ENCODE results near the gene IFNGR2.
"Not testable (repeated sequence)": the region's sequence is repeated elsewhere in the genome, so short reads cannot be mapped to it uniquely, and the experiment has no call there.

The IFNGR2 gene, protein sequence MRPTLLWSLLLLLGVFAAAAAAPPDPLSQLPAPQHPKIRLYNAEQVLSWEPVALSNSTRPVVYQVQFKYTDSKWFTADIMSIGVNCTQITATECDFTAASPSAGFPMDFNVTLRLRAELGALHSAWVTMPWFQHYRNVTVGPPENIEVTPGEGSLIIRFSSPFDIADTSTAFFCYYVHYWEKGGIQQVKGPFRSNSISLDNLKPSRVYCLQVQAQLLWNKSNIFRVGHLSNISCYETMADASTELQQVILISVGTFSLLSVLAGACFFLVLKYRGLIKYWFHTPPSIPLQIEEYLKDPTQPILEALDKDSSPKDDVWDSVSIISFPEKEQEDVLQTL

DNA sequence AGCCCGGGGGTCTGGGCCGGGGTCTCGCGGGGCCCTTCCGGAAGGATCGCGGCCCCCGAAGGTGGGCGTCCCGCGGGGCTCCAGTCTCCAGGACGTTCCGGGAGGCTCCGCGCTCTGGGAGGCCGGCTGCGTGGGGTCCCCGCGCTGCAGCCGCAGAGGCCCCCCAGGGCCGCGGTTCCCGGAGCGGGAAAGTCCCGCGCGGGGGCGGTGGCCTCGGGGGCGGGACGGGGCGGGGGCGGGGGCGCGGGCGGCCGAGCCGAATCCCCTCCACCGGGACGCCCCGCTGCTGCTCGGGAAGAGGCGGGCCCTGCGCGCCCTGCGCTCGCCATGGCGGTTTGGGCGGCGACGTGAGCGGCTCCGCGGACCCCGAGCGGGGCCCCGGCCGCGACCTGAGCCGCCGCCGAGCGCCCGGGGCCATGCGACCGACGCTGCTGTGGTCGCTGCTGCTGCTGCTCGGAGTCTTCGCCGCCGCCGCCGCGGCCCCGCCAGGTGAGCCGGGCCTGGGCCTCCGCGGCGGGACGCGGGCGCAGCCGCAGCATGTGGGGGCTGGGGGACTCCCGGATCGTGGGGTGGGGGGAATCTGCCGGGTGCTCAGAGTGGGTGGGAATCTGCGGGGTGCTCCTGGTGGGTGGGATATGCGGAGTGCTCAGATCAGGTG is at the start of gene IFNGR2:
Gene IFNGR2 (plus strand): TSS at position 286 of the 658 bp plus-strand sequence. CDS start 131 bp downstream, at position 417.
- peak; percentile 65 for DNase-seq

DNA sequence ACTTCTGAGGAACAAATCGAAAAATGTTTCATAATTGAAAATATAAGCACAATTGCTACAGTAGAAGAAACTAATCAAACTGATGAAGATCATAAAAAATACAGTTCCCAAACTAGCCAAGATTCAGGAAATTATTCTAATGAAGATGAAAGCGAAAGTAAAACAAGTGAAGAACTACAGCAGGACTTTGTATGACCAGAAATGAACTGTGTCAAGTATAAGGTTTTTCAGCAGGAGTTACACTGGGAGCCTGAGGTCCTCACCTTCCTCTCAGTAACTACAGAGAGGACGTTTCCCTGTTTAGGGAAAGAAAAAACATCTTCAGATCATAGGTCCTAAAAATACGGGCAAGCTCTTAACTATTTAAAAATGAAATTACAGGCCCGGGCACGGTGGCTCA is 47.9 kb upstream of the IFNGR2 start:
- no peak for DNase-seq

DNA sequence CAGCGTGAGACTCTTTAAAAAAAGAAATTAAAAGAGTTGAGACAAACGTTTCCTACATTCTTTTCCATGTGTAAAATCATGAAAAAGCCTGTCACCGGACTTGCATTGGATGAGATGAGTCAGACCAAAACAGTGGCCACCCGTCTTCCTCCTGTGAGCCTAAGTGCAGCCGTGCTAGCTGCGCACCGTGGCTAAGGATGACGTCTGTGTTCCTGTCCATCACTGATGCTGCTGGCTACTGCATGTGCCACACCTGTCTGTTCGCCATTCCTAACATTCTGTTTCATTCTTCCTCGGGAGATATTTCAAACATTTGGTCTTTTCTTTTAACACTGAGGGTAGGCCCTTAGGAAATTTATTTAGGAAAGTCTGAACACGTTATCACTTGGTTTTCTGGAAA is 47.2 kb upstream of the IFNGR2 start:
- no peak for DNase-seq

DNA sequence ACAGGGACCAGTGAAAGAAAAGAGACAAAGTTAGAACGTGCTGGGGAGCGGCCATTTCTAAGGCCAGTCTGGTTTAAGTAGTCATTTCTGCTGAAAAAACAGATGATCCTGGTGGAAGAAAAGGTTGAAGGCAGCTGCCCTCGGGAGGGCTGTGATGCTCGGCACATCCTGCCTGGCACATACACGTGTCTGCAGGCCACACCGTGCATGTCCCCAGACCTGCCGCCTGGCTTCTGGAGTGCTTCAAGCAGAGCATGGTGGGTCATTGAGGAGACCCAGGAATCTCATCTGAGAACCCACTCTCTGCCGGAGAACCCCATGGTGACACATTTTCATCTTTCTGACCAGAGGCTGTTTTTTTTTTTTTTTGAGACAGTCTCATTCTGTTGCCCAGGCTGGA is 46.0 kb upstream of the IFNGR2 start:
- no peak for DNase-seq

DNA sequence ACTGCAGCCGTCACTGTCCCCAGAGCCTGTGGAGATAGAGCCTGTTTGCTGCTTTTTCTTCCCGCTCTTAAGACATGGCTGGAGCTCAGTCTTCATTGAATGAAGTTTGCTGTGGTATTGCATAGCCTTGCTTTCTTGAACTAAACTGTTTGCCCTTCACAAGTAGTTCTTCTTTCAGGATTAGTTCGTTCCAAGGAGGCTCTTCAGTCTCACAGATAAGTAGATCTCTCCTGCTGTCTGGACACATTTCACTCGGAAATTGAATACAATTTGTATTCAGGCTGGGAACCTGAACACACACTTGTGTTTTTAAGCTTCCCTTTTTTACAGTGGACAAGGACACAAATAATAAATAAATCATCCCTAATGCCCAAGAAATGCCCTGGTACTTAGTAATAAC is 43.8 kb upstream of the IFNGR2 start:
- DNase-seq, result no peak

DNA sequence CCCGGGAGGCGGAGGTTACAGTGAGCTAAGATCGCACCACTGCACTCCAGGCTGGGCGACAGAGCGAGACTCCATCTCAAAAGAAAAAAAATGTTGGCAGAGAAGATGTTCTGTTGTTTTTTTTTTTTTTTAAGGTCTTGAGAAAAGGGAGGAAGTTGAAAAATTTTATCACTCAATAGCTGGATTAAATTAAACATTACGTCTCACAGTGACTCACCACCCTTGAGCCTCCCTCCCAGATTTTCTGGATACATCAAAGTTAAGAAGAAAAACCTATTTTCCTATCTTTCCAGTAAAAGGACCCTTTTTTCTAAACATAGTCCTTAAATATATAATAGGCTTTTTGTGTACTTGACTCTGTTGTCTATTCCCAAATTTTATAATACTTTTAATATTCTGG is 42.9 kb upstream of the IFNGR2 start:
- DNase-seq, result no peak

DNA sequence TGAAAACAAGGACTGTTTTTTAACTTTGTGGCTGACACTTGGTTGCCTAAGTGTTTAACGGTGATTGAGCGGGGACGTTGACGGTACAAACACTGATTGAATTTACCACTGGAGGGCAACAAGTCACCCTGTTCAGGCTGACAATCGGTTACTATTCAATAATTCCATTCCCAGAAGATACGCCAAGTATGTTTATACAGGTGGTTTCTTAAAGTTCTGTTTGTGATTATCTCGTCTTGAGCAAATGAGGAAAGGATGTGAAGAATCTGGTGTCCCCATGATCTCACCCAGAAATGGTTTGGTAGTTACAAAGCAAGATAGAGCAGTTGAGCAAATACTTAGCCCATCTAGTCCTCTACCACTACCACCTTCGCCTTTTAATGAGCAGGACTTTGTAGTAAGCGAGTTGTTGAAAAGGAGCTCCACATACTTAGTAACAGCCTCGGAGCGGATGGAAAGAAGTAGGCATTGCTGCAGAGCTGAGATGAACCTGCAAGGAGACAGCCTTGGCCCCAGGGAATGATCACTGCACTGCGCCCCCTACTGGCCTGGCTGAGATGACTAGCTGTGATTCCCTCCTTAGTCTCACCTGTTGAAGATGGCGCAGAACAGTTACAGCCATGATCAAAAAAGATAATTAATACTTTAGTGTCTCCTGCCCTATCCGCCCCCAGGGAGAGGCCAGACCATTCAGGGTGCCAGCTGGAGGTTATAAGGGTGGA is 42.2 kb upstream of the IFNGR2 start:
- DNase-seq, result peak; percentile 97

DNA sequence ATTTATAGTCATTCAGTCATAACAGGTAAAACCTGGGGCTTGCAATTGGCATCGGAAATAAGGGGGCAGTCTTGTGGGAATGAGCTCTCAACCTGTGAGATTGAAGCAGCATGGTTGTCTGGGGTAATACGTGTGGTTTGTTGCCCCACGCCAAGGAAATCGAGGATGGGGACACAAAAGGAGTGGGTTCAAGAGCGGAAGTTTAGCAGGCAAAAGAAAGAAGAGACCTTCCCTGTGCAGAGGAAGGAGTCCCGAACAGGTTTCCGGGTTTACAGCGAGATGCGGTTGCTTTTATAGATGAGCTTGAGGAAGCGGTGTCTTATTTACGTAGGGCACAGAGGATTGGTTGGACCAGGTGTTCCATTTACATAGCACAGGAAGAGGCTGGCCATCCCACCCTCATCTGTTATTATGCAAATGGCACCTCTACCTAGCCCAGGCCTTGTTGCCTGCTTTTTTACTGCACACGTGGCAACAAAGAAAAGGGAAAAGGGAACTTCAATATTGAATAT is 41.1 kb upstream of the IFNGR2 start:
- peak; percentile 61 for DNase-seq

DNA sequence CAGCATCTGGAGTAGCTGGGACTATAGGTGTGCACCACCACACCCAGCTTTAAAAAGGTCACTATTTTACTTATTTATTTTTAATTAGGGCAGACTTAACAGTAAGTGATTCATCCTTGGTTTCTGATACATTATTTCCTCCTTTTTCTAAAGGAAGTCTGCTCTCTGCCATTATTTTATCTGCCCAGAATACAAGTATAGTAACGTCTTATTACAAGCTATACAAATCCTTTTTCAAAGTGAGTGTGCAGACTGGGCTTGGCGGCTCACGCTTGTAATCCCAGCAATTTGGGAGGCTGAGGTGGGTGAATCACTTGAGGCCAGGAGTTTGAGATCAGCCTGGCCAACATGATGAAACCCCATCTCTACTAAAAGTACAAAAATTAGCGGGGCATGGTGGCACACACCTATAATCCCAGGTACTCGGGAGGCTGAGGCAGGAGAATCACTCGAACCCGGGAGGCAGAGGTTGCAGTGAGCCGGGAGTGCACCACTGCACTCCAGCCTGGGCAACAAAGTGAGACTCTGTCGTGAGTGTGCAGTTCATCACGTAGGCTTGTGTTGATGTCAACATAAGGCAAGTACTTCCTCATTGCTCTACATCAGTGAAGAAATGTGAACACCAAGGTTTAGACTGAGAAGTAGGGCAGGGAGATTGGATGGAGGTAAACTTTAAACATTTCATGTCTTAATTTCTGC is 39.2 kb upstream of the IFNGR2 start:
- not testable (repeated sequence) for DNase-seq

DNA sequence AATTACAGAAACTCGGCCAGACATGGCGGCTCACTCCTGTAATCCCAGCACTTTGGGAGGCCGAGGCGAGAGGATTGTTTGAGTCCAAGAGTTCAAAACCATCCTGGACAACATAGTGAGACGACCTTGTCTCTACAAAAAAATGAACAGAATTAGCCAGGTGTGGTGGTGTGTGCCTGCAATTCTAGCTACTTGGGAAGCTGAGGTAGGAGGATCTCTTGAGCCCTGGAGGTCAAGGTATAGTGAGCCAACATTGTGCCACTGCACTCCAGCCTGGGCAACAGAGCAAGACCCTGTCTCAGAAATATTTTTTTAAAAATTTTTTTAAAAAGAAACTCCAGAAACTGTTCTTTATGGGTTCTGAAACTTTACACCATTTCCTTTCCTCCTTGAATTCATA is 38.4 kb upstream of the IFNGR2 start:
- DNase-seq, result no peak

DNA sequence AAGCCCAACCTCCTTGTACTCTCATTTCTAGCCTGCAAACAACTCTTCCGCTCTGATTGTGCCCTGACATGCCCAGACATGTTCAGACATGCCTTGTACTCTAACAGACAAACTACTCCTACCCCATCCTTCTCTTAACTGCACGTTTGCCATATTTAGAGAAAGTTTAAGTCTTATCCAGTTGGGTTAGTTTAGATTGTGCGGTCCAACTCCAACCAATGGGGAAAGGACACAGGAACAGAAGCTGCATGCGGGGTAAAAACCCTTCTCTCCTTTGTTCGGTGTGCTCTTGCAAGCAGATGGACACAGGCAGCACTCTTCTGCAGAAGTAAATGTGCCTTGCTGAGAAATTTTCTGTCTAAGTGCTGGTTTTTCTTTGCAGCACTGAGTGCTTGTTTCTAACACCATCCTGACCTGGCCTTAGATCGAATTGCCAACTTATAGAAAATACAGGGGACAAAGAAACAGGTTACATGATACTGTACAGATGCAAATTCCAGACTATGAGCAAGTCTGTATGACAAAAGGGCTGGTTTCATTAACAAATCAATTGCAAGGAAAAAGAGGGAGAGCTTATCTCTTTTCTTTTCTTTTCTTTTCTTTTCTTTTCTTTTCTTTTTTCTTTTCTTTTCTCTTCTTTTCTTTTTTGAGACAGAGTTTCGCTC is 35.8 kb upstream of the IFNGR2 start:
- DNase-seq, result no peak

DNA sequence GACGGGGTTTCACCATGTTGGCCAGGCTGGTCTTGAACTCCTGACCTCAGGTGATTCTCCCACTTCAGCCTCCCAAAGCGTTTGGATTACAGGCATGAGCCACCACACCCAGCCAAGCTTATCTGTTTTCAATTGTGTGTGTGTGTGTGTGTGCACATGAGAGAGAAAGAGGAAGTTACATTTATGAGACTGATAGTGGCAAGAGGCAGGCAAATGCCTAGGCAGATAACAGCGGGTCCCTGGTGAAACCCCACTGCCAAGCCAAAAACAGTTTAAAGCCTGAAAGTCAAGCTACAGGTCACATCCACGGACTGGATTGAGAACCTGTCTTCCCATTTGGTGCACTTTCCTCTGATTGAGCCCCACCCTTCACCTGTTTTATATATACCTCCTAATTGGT is 35.1 kb upstream of the IFNGR2 start:
- DNase-seq, result peak; percentile 10

DNA sequence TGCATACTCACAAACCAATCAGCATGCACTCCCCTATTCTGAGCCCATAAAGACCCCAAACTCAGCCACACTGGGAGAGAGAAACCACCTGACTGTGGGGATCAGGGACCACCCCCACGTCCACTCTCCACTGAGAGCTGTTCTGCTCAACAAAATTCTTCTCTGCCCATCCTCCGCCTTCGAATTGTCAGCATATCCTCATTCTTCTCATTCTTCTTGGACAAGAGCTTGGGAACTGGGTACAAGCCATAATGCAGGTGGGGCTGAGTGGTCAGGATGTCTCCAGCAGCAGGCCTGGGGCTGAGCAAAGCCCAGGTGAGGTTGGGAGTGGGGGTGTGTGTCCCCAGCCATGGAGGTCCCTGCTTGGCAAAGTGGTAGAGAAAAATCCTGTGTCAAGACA is 34.6 kb upstream of the IFNGR2 start:
- peak; percentile 26 for DNase-seq

DNA sequence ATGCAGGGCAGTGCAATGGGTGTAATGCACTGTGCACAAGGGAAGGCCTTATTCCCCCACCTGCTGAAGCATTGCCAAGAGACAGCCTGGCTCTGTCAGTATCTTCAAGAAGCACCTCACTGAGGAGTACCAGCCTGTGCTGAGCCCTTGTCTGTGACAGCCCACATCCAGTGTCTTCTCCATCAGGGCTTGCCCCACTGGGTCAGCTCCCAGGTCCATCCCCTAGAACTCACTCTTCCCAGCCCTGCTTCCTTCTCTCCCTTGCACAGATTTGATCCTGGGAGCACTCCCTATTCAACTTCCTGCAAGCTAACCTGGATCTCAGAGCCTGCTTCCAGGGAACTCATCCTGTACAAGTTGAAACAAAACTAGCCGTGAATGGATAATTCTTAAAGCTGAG is 33.6 kb upstream of the IFNGR2 start:
- DNase-seq, result peak; percentile 25

DNA sequence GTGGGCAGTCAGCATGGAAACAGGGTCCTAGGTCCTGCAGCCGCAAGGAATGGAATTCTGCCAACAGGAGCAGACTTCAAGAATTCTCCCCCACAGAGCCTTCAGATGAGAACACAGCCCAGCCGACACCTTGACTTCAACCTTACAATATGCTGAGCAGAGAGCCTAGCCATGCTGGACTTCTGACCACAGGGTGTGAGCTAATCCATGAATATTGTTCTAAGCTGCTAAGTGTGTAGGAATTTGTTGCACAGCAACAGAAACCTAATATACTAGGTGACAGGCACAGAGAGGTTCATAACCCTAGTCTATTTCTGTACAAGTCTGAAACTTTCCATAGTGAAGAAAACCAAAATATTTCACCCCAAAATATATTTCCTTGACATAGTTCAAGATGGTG is 32.9 kb upstream of the IFNGR2 start:
- DNase-seq, result peak; percentile 36

DNA sequence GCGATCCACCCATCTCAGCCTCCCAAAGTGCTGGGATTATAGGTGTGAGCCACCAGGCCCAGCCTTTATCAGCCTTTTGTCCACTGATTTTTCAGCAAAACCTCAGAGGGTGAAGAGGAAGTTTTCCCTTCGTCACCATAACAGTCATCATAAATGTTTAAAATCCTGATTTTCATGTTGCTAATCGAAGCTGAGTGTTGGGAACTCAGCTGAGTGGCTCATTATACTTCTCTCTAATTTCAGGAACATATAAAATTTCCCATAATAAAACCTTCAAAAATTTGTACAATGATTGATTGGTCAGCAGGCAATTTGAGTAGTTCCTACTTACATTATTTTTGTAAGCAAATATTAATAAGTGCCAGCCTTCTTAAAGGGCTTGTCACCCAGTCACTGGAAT is 31.8 kb upstream of the IFNGR2 start:
- DNase-seq, result no peak

DNA sequence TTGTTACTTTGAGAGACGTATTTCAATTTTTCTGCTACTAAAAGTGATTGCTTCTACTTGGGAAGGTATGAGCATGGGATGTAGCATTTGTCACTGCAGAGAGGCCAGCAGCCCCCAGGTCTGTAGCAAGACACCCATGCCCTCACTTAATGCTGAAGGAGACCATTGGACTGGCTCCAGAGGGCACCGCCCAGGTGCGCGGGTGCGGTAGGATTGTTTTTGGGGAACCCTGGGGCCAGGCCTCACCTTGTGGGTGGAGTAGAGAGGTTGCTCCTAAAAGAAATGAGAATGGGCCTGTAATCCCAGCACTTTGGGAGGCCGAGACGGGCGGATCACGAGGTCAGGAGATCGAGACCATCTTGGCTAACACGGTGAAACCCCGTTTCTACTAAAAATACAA is 30.6 kb upstream of the IFNGR2 start:
- peak; percentile 25 for DNase-seq

DNA sequence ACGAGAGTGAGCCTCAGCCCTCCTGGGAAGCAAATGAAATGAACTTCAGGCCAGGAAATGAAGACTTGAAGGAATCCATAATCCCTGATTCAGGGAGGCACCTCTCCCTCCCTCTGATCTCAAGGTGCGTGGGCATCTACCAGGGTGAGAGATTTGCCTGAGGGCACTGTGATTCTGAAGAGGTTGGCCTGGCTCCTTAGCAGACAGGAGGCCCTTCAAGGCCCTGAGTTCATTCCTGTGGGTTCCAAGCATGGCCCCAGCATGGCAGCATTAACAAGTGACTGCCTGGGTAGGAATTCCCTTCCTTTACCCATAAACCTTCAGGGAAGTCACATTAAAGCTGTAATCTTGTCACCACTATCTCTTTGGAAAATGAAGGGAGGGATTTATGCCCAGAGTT is 29.8 kb upstream of the IFNGR2 start:
- peak; percentile 33 for DNase-seq

DNA sequence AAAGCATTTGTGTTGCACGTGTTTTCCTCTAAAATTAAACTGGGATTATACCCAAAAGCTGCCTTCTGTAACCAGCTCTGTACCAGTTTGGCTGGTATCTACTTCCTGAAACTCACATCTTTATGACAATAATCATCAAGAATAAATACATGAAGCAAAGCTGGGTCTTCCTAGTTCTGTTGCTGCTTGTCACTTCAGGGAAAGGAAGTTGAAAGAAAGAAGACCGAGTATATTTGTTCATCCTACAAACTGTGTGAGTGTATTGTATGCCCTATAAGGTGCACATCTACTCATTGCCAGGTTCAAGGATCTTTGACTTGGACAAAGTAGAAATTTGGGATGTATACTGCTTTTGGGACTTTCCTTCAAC is 29.1 kb upstream of the IFNGR2 start:
- no peak for DNase-seq

DNA sequence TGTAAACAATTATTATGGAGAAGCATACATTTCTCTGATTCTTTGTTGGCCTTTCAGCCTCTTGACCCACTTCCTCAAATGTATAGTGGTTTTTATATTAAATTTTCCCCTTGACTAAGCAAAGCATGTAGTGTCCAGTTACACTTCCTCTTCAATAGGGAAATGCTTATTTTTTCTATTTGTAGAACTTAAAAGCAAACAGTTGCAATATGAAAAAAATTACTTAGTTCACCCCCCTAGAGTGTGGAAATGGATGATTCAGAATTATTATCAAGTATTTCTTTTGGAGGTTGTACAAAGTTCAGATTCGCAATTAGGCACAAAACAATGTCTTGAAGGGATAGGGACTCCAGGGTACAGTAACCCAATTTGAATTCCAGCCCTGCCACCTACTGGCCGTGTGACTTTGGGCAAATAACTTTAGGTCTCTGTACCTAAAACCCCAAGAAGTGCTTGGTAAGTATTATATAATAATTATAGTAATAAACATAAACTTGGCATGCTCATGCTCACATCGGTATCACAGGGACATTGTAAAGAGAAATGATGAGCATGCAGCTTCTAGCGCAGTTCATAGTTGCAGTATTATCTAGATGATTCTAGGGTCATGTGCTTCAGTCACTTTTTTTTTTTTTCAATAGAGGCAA is 28.6 kb upstream of the IFNGR2 start:
- no peak for DNase-seq

DNA sequence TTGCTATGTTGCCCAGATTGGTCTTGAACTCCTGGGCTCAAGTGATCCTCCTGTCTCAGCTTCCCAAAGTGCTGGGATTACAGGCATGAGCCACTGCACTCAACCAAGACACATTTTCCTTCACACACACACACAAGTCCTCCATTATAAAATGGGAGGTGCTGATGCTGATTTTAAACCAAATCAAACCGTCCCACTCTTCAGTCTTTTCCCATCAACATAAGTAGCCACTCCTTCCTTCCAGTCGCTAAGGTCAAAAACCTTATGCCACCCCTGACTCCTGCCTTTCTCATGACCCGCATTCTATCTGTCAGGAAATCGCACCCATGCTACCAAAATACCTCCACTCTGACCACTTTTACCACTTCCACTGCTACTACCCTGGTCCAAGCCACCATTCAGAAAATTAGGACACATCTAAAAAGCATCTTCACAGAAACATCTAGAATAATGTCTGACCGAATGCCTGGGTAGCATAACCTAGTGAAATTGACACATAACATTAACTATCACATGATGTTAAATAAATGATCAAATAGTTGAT is 28.0 kb upstream of the IFNGR2 start:
- no peak for DNase-seq
